GM10266 (cell line): ENCODE results near the gene KLF15.

ENCODE experiments used
- DNase-seq: peaks from one replicate; pipeline ENCODE4 v3.0.0; 2012; ENCODE audit errors: extremely low spot score
- TF ChIP-seq, protein P1 (sequence below): IDR thresholded peaks from 2 replicates; pipeline ENCODE4 v1.5.1; 2012; ENCODE audit warnings: mild to moderate bottlenecking, low read depth; ENCODE audit not compliant: control insufficient read depth, insufficient read depth; ENCODE audit errors: missing control alignments

KLF15 gene

DNA sequence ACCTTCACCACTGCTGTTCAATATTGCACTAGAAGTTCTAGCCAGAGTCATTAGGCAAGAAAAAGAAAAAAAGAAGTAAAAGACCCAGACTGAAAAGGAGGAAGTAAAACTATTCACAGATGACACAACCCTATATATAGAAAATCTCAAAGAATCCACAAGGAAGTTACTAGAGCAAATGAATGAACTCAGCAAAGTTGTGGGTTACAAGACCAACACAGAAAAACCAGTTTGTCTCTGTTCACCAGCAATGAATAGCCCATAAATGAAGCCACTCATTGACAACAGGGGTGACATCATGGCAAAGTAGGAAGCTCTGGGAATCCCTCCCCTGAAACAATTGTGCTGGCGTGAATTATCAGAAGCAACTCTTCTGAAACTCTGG lies 42.1 kb upstream of the KLF15 start:
- TF ChIP-seq, protein P1, sequence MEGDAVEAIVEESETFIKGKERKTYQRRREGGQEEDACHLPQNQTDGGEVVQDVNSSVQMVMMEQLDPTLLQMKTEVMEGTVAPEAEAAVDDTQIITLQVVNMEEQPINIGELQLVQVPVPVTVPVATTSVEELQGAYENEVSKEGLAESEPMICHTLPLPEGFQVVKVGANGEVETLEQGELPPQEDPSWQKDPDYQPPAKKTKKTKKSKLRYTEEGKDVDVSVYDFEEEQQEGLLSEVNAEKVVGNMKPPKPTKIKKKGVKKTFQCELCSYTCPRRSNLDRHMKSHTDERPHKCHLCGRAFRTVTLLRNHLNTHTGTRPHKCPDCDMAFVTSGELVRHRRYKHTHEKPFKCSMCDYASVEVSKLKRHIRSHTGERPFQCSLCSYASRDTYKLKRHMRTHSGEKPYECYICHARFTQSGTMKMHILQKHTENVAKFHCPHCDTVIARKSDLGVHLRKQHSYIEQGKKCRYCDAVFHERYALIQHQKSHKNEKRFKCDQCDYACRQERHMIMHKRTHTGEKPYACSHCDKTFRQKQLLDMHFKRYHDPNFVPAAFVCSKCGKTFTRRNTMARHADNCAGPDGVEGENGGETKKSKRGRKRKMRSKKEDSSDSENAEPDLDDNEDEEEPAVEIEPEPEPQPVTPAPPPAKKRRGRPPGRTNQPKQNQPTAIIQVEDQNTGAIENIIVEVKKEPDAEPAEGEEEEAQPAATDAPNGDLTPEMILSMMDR, result no peak
- DNase-seq, result no peak

DNA sequence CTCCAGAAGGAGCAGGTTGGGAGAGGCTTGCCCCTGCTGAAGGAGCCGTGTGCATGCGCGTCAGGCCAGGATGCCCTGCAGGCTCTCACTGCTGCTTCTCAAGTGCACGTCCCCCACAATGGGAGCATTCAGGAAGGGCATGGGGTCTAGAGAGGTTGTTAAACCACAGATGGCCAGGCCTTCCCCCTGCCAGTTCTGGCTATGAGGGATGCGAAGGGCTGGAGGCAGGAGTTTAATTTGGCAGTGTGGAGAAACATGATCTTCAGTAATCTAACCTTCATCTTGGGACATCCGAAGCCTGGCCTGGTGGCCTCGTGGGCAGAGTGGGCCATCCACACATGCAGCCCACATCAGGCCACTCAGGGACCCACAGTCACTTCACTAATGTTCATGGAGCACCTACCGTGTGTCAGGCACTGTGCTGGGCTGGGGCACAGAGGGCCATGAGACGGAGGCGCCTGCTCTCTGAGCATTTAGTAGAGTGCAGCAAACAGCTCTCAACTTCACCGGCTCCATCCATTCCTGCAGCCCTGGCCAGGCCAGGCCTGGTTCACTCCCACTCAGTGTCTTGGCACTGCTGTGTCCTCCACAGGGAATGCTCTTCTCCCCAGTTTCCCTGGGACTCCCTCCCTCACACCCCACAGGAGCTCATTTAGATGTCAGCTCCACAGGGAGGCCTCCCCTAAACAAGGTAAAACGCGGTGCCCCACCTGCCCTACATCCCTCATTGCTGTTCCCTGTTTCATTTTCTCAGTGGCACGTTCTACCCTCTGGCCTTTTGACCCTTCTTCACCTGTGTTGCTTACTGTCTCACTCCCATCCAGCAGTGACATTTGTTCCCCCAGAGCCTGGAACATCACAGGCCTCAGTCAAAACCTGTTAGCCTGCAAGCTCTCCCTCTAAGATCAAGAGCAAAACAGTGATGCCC lies 41.5 kb upstream of the KLF15 start:
- TF ChIP-seq, protein P1, result no peak
- no peak for DNase-seq

DNA sequence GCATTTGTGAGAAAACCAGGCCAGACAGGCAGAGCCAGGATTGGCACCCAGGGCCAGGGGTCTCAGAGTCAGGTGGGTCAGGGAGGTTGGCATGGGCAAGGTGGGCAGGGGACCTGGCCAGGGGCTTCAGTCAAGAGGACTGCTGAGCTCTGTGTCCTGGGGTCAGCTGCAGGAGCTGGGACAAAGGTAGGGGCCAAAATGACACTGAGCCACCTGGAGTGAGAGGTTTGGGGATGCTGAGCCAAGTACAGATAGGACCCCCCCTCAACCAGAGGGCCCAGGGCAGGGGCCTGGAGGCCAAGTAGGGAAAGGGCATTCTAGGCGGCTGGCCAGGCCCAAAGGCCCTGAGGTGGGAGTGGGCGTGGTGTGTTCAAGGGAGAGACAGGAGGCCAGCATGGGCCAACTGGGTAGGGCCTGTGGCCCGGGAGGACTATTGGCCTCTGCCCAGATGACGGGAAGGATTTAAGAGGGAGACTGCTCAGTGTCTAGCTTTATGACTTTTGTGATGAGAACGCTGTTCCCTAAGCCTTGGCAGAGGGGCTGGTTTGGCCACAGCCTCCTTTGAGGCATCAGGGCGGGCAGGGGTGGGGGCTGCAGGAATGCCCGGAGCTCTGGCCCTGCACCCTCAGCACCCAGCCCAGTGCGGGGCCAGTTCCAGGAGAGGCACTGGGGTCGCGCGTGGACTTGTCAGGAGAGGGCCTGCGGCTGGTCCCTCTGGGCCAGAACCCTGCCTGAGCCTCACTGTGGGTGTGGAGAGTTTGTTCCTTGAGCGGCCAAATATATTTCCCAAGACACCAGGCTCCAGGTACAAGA lies 40.6 kb upstream of the KLF15 start:
- DNase-seq, result no peak

DNA sequence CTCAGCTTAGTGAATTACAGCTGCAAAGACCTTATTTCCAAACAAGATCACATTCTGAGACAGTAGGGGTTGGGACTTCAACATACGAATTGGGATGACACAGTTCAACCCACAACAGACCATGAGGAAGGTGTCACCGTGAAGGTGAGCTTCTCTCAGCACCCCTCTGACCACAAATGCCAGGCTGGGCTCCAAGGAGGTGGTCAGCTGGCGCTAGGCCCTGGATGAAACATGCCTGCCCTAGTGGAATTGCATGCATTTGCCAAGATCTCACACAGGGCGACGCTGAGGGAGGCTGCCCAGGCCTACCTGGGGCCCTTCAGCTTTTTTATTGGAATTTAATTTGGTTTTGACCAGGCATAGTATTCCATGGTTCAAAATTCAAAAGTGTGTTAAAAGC lies 39.3 kb upstream of the KLF15 start:
- TF ChIP-seq, protein P1, result no peak
- no peak for DNase-seq

More for the DNA sequence above, 40.6 kb upstream of the KLF15 start:
- TF ChIP-seq, protein P1, result no peak

DNA sequence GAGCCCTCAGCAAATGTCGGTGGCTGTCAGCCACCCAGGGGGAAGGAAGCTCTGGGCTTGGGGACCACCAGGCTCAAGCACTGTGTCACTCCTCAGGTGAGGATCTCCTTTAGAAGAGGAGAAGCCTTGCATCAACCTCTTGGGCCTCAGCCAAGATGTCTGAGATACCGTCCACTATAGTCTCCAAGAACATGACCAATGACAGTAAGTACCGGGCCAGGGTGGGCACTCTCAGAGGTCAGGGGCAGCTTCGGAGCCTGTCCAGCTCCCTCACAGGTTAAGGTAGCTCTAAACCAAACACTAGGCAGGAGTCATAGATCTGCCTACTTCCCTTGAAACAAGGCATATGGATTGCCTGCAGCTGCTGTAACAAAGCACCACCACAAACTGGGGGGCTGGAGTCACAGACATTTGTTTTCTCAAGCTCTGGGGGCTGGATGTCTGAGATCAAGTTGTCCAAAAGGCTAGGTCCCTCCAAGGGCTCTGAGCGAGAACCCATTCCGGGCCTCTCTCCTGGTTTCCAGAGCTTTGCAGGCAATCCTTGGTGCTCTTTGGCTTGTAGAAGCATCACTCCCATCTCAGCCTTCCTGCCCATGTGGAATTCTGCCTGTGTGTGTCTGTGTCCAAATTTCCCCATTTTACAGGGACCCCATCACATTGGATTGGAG lies 38.8 kb upstream of the KLF15 start:
- TF ChIP-seq, protein P1, result no peak
- no peak for DNase-seq

DNA sequence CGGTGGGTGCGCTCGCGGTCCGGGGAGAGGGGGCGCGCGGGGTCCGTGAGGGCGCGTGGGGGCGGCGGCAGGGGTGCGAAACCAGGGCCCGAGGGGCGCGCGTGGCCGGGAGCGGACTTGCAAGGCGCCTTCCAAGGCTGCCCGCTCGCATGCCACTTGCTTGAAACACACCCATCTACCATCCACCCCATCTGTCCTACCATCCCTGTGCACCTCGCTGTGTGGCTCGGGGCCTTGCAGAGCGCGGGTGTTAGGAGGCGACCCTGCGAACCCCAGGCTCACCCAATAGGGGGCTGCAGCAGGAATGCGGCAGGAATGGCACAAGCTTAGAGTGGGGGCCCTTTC lies 37.7 kb upstream of the KLF15 start:
- no peak for DNase-seq
- TF ChIP-seq, protein P1, result no peak
